SK-N-SH (cell line): ENCODE measurements around the gene SPON1. TPM values are rescaled to one million over a fixed set of nuclear protein-coding genes. Genes with fewer than 3 reads are reported as not detected.

Experiments used
- CTCF ChIA-PET: fragments of 300-600, 350-600 bp; formaldehyde crosslinking; extraction: SDS; loops from one replicate; lab custom pipeline; 2021; lab: Yijun Ruan, JAX
- POLR2A ChIA-PET: fragments of 350-600 bp; sonication (Branson Sonifier 250); formaldehyde crosslinking; extraction: SDS; loops from one replicate; lab custom pipeline; 2020; ENCODE audit warnings: antibody characterized with exemption, inconsistent platforms; lab: Yijun Ruan, JAX
- DNase-seq: peaks from one replicate; pipeline ENCODE4 v3.0.0; 2012
- H2AFZ ChIP-seq: fragments of 200-600 bp; sonication (generic); 2 replicates; pipeline ENCODE4 v1.8.1; 2016; ENCODE audit warnings: antibody characterized with exemption, mild to moderate bottlenecking, low read depth
- H3F3A ChIP-seq: fragments of 200-600 bp; sonication (generic); replicated peaks from 2 replicates; pipeline ENCODE3; 2016; ENCODE audit warnings: antibody characterized with exemption, mild to moderate bottlenecking; ENCODE audit not compliant: insufficient read depth
- H3K27ac ChIP-seq, 2 experiments: fragments of 200-500 bp in 1 of 2; fragments of 200-600 bp in 1 of 2; sonication (Bioruptor generic) in 1 of 2; sonication (generic), shearing (Covaris generic) in 1 of 2; 2 replicates each; pipeline versions ENCODE4 v1.5.1 to v1.6.1; 2014 to 2016; ENCODE audit warnings: low read depth in 2 of 2, inconsistent platforms in 1 of 2, low read length in 1 of 2, mild to moderate bottlenecking in 1 of 2, mixed read lengths in 1 of 2
- H3K27me3 ChIP-seq: fragments of 200-600 bp; sonication (generic), shearing (Covaris generic); 2 replicates; pipeline ENCODE4 v1.6.1; 2016; ENCODE audit warnings: mixed run types; ENCODE audit not compliant: insufficient read depth
- H3K36me3 ChIP-seq, 2 experiments: fragments of 200-500 bp in 1 of 2; fragments of 200-600 bp in 1 of 2; sonication (Bioruptor generic) in 1 of 2; sonication (generic) in 1 of 2; replicated peaks in 1 of 2; 2 replicates each; pipeline versions ENCODE3 to v1.5.1; 2014 to 2016; ENCODE audit warnings: low read length in 1 of 2, mild to moderate bottlenecking in 1 of 2; ENCODE audit not compliant: insufficient read depth in 2 of 2, control insufficient read depth in 1 of 2
- H3K4me1 ChIP-seq, 2 experiments: fragments of 200-500 bp in 1 of 2; fragments of 200-600 bp in 1 of 2; sonication (Bioruptor generic) in 1 of 2; sonication (generic), shearing (Covaris generic) in 1 of 2; 2 replicates each; pipeline versions ENCODE4 v1.5.1 to v1.6.1; 2014 to 2016; ENCODE audit warnings: low read depth in 1 of 2, low read length in 1 of 2, mixed run types in 1 of 2; ENCODE audit not compliant: insufficient read depth in 2 of 2, control insufficient read depth in 1 of 2
- H3K4me2 ChIP-seq: fragments of 200-600 bp; sonication (generic), shearing (Covaris generic); 2 replicates; pipeline ENCODE4 v1.6.1; 2017; ENCODE audit warnings: mixed run types
- H3K4me3 ChIP-seq, 2 experiments: fragments of 200-500 bp in 1 of 2; fragments of 200-600 bp in 1 of 2; sonication (Bioruptor generic) in 1 of 2; sonication (generic), shearing (Covaris generic) in 1 of 2; 2 replicates each; pipeline versions ENCODE4 v1.5.1 to v1.8.1; 2014 to 2016; ENCODE audit warnings: low read depth in 2 of 2, inconsistent platforms in 1 of 2, low read length in 1 of 2, mild to moderate bottlenecking in 1 of 2, mixed read lengths in 1 of 2, moderate library complexity in 1 of 2
- H3K79me2 ChIP-seq: fragments of 200-600 bp; sonication (generic); 2 replicates; pipeline ENCODE4 v1.8.1; 2017; ENCODE audit warnings: mild to moderate bottlenecking; ENCODE audit not compliant: insufficient read depth
- H3K9ac ChIP-seq: fragments of 200-600 bp; sonication (generic); 2 replicates; pipeline ENCODE4 v1.6.1; 2017; ENCODE audit warnings: mixed run types
- H3K9me2 ChIP-seq: fragments of 200-600 bp; sonication (generic); 2 replicates; pipeline ENCODE4 v1.6.1; 2017; ENCODE audit warnings: mixed run types
- H3K9me3 ChIP-seq: fragments of 200-600 bp; sonication (generic); 2 replicates; pipeline ENCODE4 v1.6.1; 2017; ENCODE audit warnings: mixed run types, mild to moderate bottlenecking, moderate library complexity
- H4K20me1 ChIP-seq: fragments of 200-600 bp; sonication (generic); 2 replicates; pipeline ENCODE4 v1.6.1; 2017; ENCODE audit warnings: mild to moderate bottlenecking, mixed run types; ENCODE audit not compliant: insufficient read depth
- EP300 ChIP-seq, 2 experiments: IDR thresholded peaks; 2 replicates each; pipeline versions ENCODE4 v1.4.0 to v1.6.1; 2012; ENCODE audit warnings: borderline replicate concordance in 1 of 2, low read depth in 1 of 2, low read length in 1 of 2
- EZH2phosphoT487 ChIP-seq: fragments of 200-600 bp; sonication (generic); IDR thresholded peaks from 2 replicates; pipeline ENCODE4 v1.6.1; 2017; ENCODE audit warnings: low read depth, mixed run types, mild to moderate bottlenecking, antibody characterized with exemption, moderate library complexity, borderline replicate concordance
- FOSL2 ChIP-seq: IDR thresholded peaks from 2 replicates; pipeline ENCODE4 v1.4.0; 2012; ENCODE audit warnings: low read depth, mild to moderate bottlenecking, moderate library complexity, borderline replicate concordance
- GABPA ChIP-seq: IDR thresholded peaks from 2 replicates; pipeline ENCODE4 v1.4.0; 2012; ENCODE audit warnings: low read depth, mild to moderate bottlenecking
- JUND ChIP-seq: IDR thresholded peaks from 2 replicates; pipeline ENCODE4 v1.4.0; 2012
- NFIC ChIP-seq: IDR thresholded peaks from 2 replicates; pipeline ENCODE4 v1.4.0; 2012; ENCODE audit warnings: borderline replicate concordance
- NRF1 ChIP-seq: IDR thresholded peaks from 2 replicates; pipeline ENCODE4 v1.6.1; 2012; ENCODE audit warnings: low read depth, mild to moderate bottlenecking, low read length
- RAD21 ChIP-seq: IDR thresholded peaks from 2 replicates; pipeline ENCODE4 v1.6.1; 2012; ENCODE audit warnings: mild to moderate bottlenecking, low read length
- REST ChIP-seq: IDR thresholded peaks from 2 replicates; pipeline ENCODE4 v1.6.1; 2012; ENCODE audit warnings: mild to moderate bottlenecking, low read depth, low read length, moderate library complexity
- RXRA ChIP-seq: IDR thresholded peaks from 2 replicates; pipeline ENCODE4 v1.4.0; 2012; ENCODE audit warnings: low read depth, mild to moderate bottlenecking, borderline replicate concordance
- SIN3A ChIP-seq: IDR thresholded peaks from 2 replicates; pipeline ENCODE4 v1.6.1; 2012; ENCODE audit warnings: low read depth, mild to moderate bottlenecking, low read length, moderate library complexity, borderline replicate concordance
- SMC3 ChIP-seq: IDR thresholded peaks from 2 replicates; pipeline ENCODE4 v1.6.1; 2012; ENCODE audit warnings: low read depth, low read length, improper control_type of control experiment
- TCF12 ChIP-seq: IDR thresholded peaks from 2 replicates; pipeline ENCODE4 v1.4.0; 2012
- TEAD4 ChIP-seq: IDR thresholded peaks from 2 replicates; pipeline ENCODE4 v1.4.0; 2012; ENCODE audit warnings: mild to moderate bottlenecking, borderline replicate concordance; ENCODE audit not compliant: insufficient read depth
- YY1 ChIP-seq: IDR thresholded peaks from 2 replicates; pipeline ENCODE4 v1.4.0; 2012; ENCODE audit warnings: low read depth, mild to moderate bottlenecking
- ZBTB33 ChIP-seq: IDR thresholded peaks from 2 replicates; pipeline ENCODE4 v1.4.0; 2012; ENCODE audit warnings: low read depth, borderline replicate concordance
- WGBS: methylation state at CpG from one replicate; pipeline ENCODE4 v1.1.6; 2017; ENCODE audit warnings: low lambda C conversion rate; 5-methylcytosine and 5-hydroxymethylcytosine counted together
- polyA plus RNA-seq, 3 experiments: library from polyadenylated mRNA; depleted of rRNA; stranded (reverse); fragments of >200 nt; gene quantifications; 2 replicates each; pipeline ENCODE4 v1.2.3, GENCODE V29; 2012
- TF ChIP-seq, protein P1 (sequence below): fragments of 200-600 bp; sonication (generic); IDR thresholded peaks from 2 replicates; pipeline ENCODE4 v1.6.1; 2017; ENCODE audit warnings: antibody characterized with exemption, mild to moderate bottlenecking, moderate library complexity
- TF ChIP-seq, protein P2 (sequence below): IDR thresholded peaks from 2 replicates; pipeline ENCODE4 v1.4.0; 2012; ENCODE audit warnings: low read depth
- TF ChIP-seq, protein P3 (sequence below): IDR thresholded peaks from 2 replicates; pipeline ENCODE4 v1.4.0; 2012; ENCODE audit warnings: low read depth, borderline replicate concordance

The SPON1 gene
- polyA plus RNA-seq, 1 of the 3 experiments (the other 2 are of a cell fraction), result not detected

- no peak for DNase-seq
- H3K4me3 ChIP-seq, result no peak overlapping the region
- no peak overlapping the region for H3K27ac ChIP-seq
- H3K9me3 ChIP-seq, result no peaks in the 10 kb centered on the region
- no peaks in the 10 kb centered on the region for H3K79me2 ChIP-seq
- POLR2A ChIA-PET, result no interaction called here
- WGBS, result 31% methylated on average over 5 of the region's 5 CpGs
- H4K20me1 ChIP-seq, result no peaks in the 10 kb centered on the region
- no peak overlapping the region for H3K9ac ChIP-seq
- no peaks in the 10 kb centered on the region for H3K9me2 ChIP-seq
- H3K27me3 ChIP-seq, result no peaks in the 10 kb centered on the region
- H3K36me3 ChIP-seq, result no peaks in the 10 kb centered on the region
- CTCF ChIA-PET, result no interaction called here
- H3K4me2 ChIP-seq, result no peak overlapping the region
- peaks cover 0 to 3% of the 10 kb centered on the region in 2 experiments; a peak in 1 of 4 replicates for H3K4me1 ChIP-seq
- TF ChIP-seq, protein P1, sequence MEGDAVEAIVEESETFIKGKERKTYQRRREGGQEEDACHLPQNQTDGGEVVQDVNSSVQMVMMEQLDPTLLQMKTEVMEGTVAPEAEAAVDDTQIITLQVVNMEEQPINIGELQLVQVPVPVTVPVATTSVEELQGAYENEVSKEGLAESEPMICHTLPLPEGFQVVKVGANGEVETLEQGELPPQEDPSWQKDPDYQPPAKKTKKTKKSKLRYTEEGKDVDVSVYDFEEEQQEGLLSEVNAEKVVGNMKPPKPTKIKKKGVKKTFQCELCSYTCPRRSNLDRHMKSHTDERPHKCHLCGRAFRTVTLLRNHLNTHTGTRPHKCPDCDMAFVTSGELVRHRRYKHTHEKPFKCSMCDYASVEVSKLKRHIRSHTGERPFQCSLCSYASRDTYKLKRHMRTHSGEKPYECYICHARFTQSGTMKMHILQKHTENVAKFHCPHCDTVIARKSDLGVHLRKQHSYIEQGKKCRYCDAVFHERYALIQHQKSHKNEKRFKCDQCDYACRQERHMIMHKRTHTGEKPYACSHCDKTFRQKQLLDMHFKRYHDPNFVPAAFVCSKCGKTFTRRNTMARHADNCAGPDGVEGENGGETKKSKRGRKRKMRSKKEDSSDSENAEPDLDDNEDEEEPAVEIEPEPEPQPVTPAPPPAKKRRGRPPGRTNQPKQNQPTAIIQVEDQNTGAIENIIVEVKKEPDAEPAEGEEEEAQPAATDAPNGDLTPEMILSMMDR, result no peak
- TF ChIP-seq RXRA, result no peak
- TF ChIP-seq ZBTB33, result no peak
- no peak for TF ChIP-seq FOSL2
- TF ChIP-seq EZH2phosphoT487, result no peak
- TF ChIP-seq GABPA, result no peak
- TF ChIP-seq YY1, result no peak
- TF ChIP-seq, protein P2, sequence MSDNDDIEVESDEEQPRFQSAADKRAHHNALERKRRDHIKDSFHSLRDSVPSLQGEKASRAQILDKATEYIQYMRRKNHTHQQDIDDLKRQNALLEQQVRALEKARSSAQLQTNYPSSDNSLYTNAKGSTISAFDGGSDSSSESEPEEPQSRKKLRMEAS, result no peak
- H3F3A ChIP-seq, result no peaks in the 10 kb centered on the region
- H2AFZ ChIP-seq, result no peak overlapping the region
Observed at GRCh38 chr11:14058061-14058460, 95.5 kb downstream of the SPON1 start.

DNA sequence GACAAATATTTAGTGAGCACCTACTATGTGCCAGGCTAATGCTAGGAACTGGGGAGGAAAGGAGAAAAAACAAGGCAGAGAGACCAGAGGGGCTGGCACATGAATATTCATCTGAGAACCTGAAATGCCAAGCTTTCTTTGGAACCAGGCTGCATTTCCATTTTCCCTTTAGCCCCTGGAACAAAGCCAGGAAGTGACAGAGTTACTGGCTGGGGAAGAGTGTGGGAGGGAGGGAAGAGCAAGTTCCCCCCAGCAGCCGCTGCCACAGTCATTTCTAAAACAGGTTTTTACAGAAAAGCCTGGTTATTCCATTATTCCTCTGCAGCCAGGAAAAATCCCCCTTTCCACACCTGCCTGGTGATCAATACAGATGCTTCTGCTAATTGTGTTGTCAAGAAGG, 97.0 kb downstream of the SPON1 start:
- Histone ChIP-seq H3K4me1 (peaks cover 0 to 3% of the 10 kb centered on the region in 2 experiments; a peak in 1 of 4 replicates), H3F3A (no peaks in the 10 kb centered on the region), H3K4me3 (no peak overlapping the region), H3K9me3 (no peaks in the 10 kb centered on the region), H3K27ac (no peak overlapping the region), H3K79me2 (no peaks in the 10 kb centered on the region), H3K9me2 (no peaks in the 10 kb centered on the region), H4K20me1 (no peaks in the 10 kb centered on the region), H3K27me3 (no peaks in the 10 kb centered on the region), H3K4me2 (no peak overlapping the region), H2AFZ (no peak overlapping the region), H3K9ac (no peak overlapping the region), H3K36me3 (no peaks in the 10 kb centered on the region)
- WGBS, result 23% methylated on average over 1 of the region's 1 CpG
- ChIA-PET CTCF (interaction anchor here (0.7 to 1.4 kb wide), 3 partner anchors 14 to 97 kb away, joined by 3 to 4 read pairs (median 3); partner anchors contain the start of gene SPON1), POLR2A (no interaction called here)
- DNase-seq, result no peak
- TF ChIP-seq TEAD4, result no peak
- no peak for TF ChIP-seq NRF1
- no peak for TF ChIP-seq SMC3
- no peak for TF ChIP-seq NFIC
- no peak for TF ChIP-seq TCF12
- no peak for TF ChIP-seq RAD21
- TF ChIP-seq SIN3A, result no peak
- no peak for TF ChIP-seq REST
- TF ChIP-seq, protein P2, result no peak
- TF ChIP-seq, protein P3, sequence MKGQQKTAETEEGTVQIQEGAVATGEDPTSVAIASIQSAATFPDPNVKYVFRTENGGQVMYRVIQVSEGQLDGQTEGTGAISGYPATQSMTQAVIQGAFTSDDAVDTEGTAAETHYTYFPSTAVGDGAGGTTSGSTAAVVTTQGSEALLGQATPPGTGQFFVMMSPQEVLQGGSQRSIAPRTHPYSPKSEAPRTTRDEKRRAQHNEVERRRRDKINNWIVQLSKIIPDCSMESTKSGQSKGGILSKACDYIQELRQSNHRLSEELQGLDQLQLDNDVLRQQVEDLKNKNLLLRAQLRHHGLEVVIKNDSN, result no peak
- TF ChIP-seq EP300 (IDR thresholded peaks at IDR 0.05; ENCODE audit: borderline replicate concordance in 1 of 2, low read depth in 1 of 2, low read length in 1 of 2), result no peak
- TF ChIP-seq JUND, result no peak
